ENCODE results near the gene POLA2. TPM values are rescaled to one million over a fixed set of nuclear protein-coding genes. Genes with fewer than 3 reads are reported as not detected.
"Not testable (repeated sequence)": the region's sequence is repeated elsewhere in the genome, so short reads cannot be mapped to it uniquely, and the experiment has no call there.

POLA2 gene
- polyA plus RNA-seq, 1 experiment = 11.8 TPM

DNA sequence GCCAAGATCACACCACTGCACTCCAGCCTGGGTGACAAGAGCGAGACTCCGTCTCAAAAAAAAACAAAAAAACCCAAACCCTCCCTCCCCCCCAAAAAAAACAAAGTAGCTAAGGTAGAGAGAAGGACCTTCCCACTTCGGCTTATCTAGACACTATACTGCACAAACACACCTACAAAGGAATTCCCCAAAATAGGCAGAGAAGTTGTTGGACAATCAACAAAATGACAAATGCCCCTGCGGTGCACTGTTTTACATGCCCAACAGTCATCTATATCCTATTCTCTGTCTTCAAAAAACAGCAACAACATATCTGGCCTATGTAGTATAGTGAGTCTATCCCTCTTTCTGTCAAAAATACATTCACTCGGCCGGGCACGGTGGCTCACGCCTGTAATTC, 65.3 kb downstream of the POLA2 start:
- no peaks in the 10 kb centered on the region for H3K27me3 ChIP-seq (ENCODE audit: control insufficient read depth, insufficient read depth, low read length)
- DNase-seq (ENCODE audit: low read depth) = no peak
- POLR2A ChIA-PET = no interaction called here
- CTCF ChIA-PET = interaction anchor here (1.3 to 9.6 kb wide), 2 partner anchors 11 to 52 kb away, joined by 4 to 145 read pairs; partner anchors contain the start of gene CDC42EP2
- H3K36me3 ChIP-seq (ENCODE audit: control insufficient read depth, insufficient read depth, low read length) = peaks cover 2% of the 10 kb centered on the region
- no peak overlapping the region for H3K4me3 ChIP-seq (ENCODE audit: low read depth, low read length)
- TF ChIP-seq, protein P1, sequence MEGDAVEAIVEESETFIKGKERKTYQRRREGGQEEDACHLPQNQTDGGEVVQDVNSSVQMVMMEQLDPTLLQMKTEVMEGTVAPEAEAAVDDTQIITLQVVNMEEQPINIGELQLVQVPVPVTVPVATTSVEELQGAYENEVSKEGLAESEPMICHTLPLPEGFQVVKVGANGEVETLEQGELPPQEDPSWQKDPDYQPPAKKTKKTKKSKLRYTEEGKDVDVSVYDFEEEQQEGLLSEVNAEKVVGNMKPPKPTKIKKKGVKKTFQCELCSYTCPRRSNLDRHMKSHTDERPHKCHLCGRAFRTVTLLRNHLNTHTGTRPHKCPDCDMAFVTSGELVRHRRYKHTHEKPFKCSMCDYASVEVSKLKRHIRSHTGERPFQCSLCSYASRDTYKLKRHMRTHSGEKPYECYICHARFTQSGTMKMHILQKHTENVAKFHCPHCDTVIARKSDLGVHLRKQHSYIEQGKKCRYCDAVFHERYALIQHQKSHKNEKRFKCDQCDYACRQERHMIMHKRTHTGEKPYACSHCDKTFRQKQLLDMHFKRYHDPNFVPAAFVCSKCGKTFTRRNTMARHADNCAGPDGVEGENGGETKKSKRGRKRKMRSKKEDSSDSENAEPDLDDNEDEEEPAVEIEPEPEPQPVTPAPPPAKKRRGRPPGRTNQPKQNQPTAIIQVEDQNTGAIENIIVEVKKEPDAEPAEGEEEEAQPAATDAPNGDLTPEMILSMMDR (IDR thresholded peaks at IDR 0.05; ENCODE audit: insufficient read depth, low read depth, low read length) = no peak

DNA sequence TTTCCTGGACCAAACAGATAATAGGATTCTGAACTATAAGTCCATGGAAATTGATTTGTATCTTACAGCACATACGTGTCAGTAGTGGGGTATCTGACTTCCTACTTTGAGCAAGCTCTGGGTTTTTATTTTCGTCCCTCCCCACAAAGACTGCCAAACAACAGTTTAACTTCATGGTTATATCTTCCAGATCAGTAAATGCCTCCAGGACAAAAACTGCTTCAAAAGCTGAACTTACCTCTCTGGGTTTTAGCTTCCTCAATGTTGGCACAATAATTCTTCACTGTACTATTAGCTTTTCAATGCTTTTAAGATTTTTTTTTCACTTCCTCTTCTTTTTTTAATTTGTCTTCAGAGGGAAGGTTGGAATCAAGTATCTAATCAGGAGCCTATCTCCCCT, 67.7 kb downstream of the POLA2 start:
- no peak overlapping the region for H3K4me3 ChIP-seq (ENCODE audit: low read depth, low read length)
- DNase-seq (ENCODE audit: low read depth) = no peak
- no peaks in the 10 kb centered on the region for H3K36me3 ChIP-seq (ENCODE audit: control insufficient read depth, insufficient read depth, low read length)
- no peaks in the 10 kb centered on the region for H3K27me3 ChIP-seq (ENCODE audit: control insufficient read depth, insufficient read depth, low read length)
- CTCF ChIA-PET = interaction anchor here (0.6 to 9.6 kb wide), 23 partner anchors 9 to 473 kb away, joined by 3 to 150 read pairs (median 4); partner anchors contain the start of genes CDC42EP2 and POLA2
- TF ChIP-seq, protein P1 (IDR thresholded peaks at IDR 0.05; ENCODE audit: insufficient read depth, low read depth, low read length) = no peak
- POLR2A ChIA-PET = interaction anchor here (0.6 to 1.0 kb wide), 5 partner anchors 14 to 173 kb away, joined by 3 to 34 read pairs (median 3); no protein-coding TSS in a partner anchor

DNA sequence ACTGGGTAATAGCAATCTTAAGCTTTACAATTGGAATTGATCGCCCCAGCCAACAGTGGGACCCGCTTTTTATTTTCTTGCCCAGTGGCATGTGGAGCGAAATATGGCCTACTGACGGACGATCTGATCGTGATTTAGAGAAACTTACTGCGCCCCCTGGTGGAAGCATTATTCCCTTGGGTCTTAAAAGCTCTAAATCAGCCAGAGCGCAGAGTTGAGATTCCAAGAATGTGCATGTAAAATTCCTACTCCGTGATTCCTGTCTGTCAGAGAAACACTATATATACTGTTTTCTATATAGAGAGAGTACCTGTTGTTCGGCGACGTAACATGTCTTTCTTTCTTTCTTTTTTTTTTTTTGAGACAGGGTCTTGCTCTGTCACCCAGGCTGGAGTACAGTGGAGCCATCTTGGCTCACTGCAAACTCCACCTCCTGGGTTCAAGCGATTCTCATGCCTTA, 68.2 kb downstream of the POLA2 start:
- POLR2A ChIA-PET = interaction anchor here (0.6 to 1.0 kb wide), 5 partner anchors 14 to 172 kb away, joined by 3 to 34 read pairs (median 3); no protein-coding TSS in a partner anchor
- TF ChIP-seq, protein P1 (IDR thresholded peaks at IDR 0.05; ENCODE audit: insufficient read depth, low read depth, low read length) = peak; percentile 71
- DNase-seq (ENCODE audit: low read depth) = no peak
- H3K27me3 ChIP-seq (ENCODE audit: control insufficient read depth, insufficient read depth, low read length) = no peaks in the 10 kb centered on the region
- CTCF ChIA-PET = interaction anchor here (0.6 to 9.6 kb wide), 23 partner anchors 9 to 473 kb away, joined by 3 to 150 read pairs (median 4); partner anchors contain the start of genes CDC42EP2 and POLA2
- H3K4me3 ChIP-seq (ENCODE audit: low read depth, low read length) = no peak overlapping the region
- no peaks in the 10 kb centered on the region for H3K36me3 ChIP-seq (ENCODE audit: control insufficient read depth, insufficient read depth, low read length)

DNA sequence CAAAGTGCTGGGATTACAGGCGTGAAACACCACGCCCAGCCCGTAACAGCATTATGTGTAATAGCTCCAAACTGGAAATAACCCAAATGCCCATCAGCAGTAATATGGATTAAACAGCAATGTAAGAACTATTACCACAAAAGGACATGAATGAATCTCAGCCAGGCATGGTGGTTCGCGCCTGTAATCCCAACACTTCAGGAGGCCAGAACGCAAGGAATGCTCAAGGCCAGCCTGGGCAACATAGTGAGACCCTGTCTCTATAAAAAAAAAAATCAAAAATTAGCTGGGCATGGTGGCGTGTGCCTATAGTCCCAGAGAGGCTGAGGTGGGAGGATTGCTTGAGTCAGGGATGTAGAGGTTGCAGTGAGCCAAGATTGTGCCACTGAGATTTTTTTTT, 68.8 kb downstream of the POLA2 start:
- ChIA-PET CTCF (interaction anchor here (0.6 to 9.6 kb wide), 13 partner anchors 10 to 148 kb away, joined by 3 to 150 read pairs (median 10); partner anchors contain the start of genes CDC42EP2 and POLA2), POLR2A (interaction anchor here (1.0 kb wide), 1 partner anchor 15 kb away, joined by 3 read pairs; no protein-coding TSS in a partner anchor)
- no peak for DNase-seq (ENCODE audit: low read depth)
- no peaks in the 10 kb centered on the region for H3K36me3 ChIP-seq (ENCODE audit: control insufficient read depth, insufficient read depth, low read length)
- H3K27me3 ChIP-seq (ENCODE audit: control insufficient read depth, insufficient read depth, low read length) = no peaks in the 10 kb centered on the region
- H3K4me3 ChIP-seq (ENCODE audit: low read depth, low read length) = no peak overlapping the region
- TF ChIP-seq, protein P1 (IDR thresholded peaks at IDR 0.05; ENCODE audit: insufficient read depth, low read depth, low read length) = no peak

- CTCF ChIA-PET = interaction anchor here (0.6 to 9.6 kb wide), 11 partner anchors 9 to 220 kb away, joined by 3 to 150 read pairs (median 3); partner anchors contain the start of genes CDC42EP2 and TM7SF2
- H3K27me3 ChIP-seq (ENCODE audit: control insufficient read depth, insufficient read depth, low read length); H3K4me3 ChIP-seq (ENCODE audit: low read depth, low read length); POLR2A ChIA-PET; DNase-seq (ENCODE audit: low read depth); H3K36me3 ChIP-seq (ENCODE audit: control insufficient read depth, insufficient read depth, low read length): not testable (repeated sequence)
Observed at GRCh38 chr11:65332591-65332990, 70.8 kb downstream of the POLA2 start.
